HepG2 (cell line): Measurements from ENCODE around the gene MPI. TPM values are rescaled to one million over a fixed set of nuclear protein-coding genes. Genes with fewer than 3 reads are reported as not detected.

Experiments
- ARID5B ChIP-seq: IDR thresholded peaks from 2 replicates; pipeline ENCODE4 v1.4.0; 2020; ENCODE audit warnings: mild to moderate bottlenecking, missing genetic modification reagents
- CBFB ChIP-seq: sonication (generic); formaldehyde crosslinking; IDR thresholded peaks from 2 replicates; pipeline ENCODE4 v1.4.0; 2020; ENCODE audit warnings: missing genetic modification reagents
- CBX5 ChIP-seq: sonication (generic); formaldehyde crosslinking; IDR thresholded peaks from 2 replicates; pipeline ENCODE4 v1.4.0; 2020; ENCODE audit warnings: missing genetic modification reagents, borderline replicate concordance
- CERS6 ChIP-seq: sonication (generic); formaldehyde crosslinking; IDR thresholded peaks from 2 replicates; pipeline ENCODE4 v1.5.0; 2020; ENCODE audit warnings: missing genetic modification reagents
- FOSL2 ChIP-seq: sonication (generic); formaldehyde crosslinking; IDR thresholded peaks from 2 replicates; pipeline ENCODE4 v1.4.0; 2020; ENCODE audit warnings: missing genetic modification reagents
- FOXK1 ChIP-seq: sonication (generic); formaldehyde crosslinking; IDR thresholded peaks from 2 replicates; pipeline ENCODE4 v1.4.0; 2020; ENCODE audit warnings: low read depth, missing genetic modification reagents, borderline replicate concordance
- FOXO4 ChIP-seq: sonication (generic); formaldehyde crosslinking; conservative IDR thresholded peaks from 2 replicates; pipeline ENCODE4 v1.8.1; 2023; ENCODE audit warnings: missing genetic modification reagents
- HNRNPH1 ChIP-seq: fragments of 200-400 bp; formaldehyde crosslinking; optimal IDR thresholded peaks from 2 replicates; pipeline ENCODE3; 2017; ENCODE audit warnings: mild to moderate bottlenecking, low read depth, low read length
- PAWR ChIP-seq: sonication (generic); formaldehyde crosslinking; IDR thresholded peaks from 2 replicates; pipeline ENCODE4 v1.4.0; 2020; ENCODE audit warnings: missing genetic modification reagents, mild to moderate bottlenecking, borderline replicate concordance
- PHF20 ChIP-seq: sonication (generic); formaldehyde crosslinking; IDR thresholded peaks from 2 replicates; pipeline ENCODE4 v1.5.0; 2020; ENCODE audit warnings: mild to moderate bottlenecking, missing genetic modification reagents
- PHF5A ChIP-seq: IDR thresholded peaks from one replicate; pipeline ENCODE4 v1.6.1; 2018; ENCODE audit warnings: low read depth, missing genetic modification reagents; ENCODE audit not compliant: unreplicated experiment
- PLRG1 ChIP-seq: fragments of 450-650 bp; conservative IDR thresholded peaks from 2 replicates; pipeline ENCODE4 v1.6.1; 2016
- RFX3 ChIP-seq: IDR thresholded peaks from 2 replicates; pipeline ENCODE4 v1.6.1; 2016; ENCODE audit warnings: missing biosample characterization, missing genetic modification reagents
- RFXAP ChIP-seq: sonication (generic); formaldehyde crosslinking; IDR thresholded peaks from 2 replicates; pipeline ENCODE4 v1.4.0; 2020; ENCODE audit warnings: missing genetic modification reagents, borderline replicate concordance
- RORA ChIP-seq: sonication (generic); formaldehyde crosslinking; IDR thresholded peaks from 2 replicates; pipeline ENCODE4 v1.5.0; 2020; ENCODE audit warnings: mild to moderate bottlenecking, missing genetic modification reagents, moderate library complexity
- SRSF9 ChIP-seq: fragments of 200-400 bp; formaldehyde crosslinking; IDR thresholded peaks from 2 replicates; pipeline ENCODE4 v1.6.1; 2018; ENCODE audit warnings: borderline replicate concordance, mild to moderate bottlenecking, low read depth, low read length; ENCODE audit not compliant: insufficient read depth, poor library complexity, severe bottlenecking
- XBP1 ChIP-seq: sonication (generic); formaldehyde crosslinking; IDR thresholded peaks from 2 replicates; pipeline ENCODE4 v1.5.0; 2020; ENCODE audit warnings: missing genetic modification reagents
- ZNF383 ChIP-seq: sonication (generic); formaldehyde crosslinking; IDR thresholded peaks from 2 replicates; pipeline ENCODE4 v1.4.0; 2020; ENCODE audit warnings: missing genetic modification reagents, mild to moderate bottlenecking, borderline replicate concordance
- ZNF564 ChIP-seq: sonication (generic); formaldehyde crosslinking; IDR thresholded peaks from 2 replicates; pipeline ENCODE4 v1.8.1; 2023; ENCODE audit warnings: mild to moderate bottlenecking, missing genetic modification reagents
- polyA plus RNA-seq, 8 experiments: library from polyadenylated mRNA; depleted of rRNA in 3 of 8; stranded (reverse) in 7 of 8; unstranded in 1 of 8; fragments of >200 nt; fragmentation: Illumina TruSeq in 4 of 8; extraction: Trizol in 4 of 8; gene quantifications; 2 replicates each; pipeline versions ENCODE4 v1.2.1 to v1.2.3, GENCODE V29; 2011 to 2016; ENCODE audit warnings: low read depth in 4 of 8, missing spikeins in 1 of 8, mixed read lengths in 1 of 8; ENCODE audit not compliant: insufficient read depth in 1 of 8
- total RNA-seq, 5 experiments: library from RNA; depleted of rRNA; stranded (reverse); fragments of >200 nt; fragmentation: Illumina TruSeq; extraction: Trizol; gene quantifications; 2 replicates each; pipeline ENCODE4 v1.2.3, GENCODE V29; 2016; ENCODE audit warnings: low read depth in 1 of 5
- TF ChIP-seq, protein P1 (sequence below): sonication (generic); formaldehyde crosslinking; IDR thresholded peaks from 2 replicates; pipeline ENCODE4 v1.4.0; 2020; ENCODE audit warnings: missing genetic modification reagents
- TF ChIP-seq, protein P2 (sequence below): sonication (generic); formaldehyde crosslinking; IDR thresholded peaks from 2 replicates; pipeline ENCODE4 v1.5.1; 2020; ENCODE audit warnings: missing genetic modification reagents, mild to moderate bottlenecking, borderline replicate concordance

MPI gene
- total and polyA plus RNA-seq, 2 of the 13 experiments (the other 11 are each of a cell fraction or from before 2014, with no cell fraction given), result 36.9 to 63.5 TPM

DNA sequence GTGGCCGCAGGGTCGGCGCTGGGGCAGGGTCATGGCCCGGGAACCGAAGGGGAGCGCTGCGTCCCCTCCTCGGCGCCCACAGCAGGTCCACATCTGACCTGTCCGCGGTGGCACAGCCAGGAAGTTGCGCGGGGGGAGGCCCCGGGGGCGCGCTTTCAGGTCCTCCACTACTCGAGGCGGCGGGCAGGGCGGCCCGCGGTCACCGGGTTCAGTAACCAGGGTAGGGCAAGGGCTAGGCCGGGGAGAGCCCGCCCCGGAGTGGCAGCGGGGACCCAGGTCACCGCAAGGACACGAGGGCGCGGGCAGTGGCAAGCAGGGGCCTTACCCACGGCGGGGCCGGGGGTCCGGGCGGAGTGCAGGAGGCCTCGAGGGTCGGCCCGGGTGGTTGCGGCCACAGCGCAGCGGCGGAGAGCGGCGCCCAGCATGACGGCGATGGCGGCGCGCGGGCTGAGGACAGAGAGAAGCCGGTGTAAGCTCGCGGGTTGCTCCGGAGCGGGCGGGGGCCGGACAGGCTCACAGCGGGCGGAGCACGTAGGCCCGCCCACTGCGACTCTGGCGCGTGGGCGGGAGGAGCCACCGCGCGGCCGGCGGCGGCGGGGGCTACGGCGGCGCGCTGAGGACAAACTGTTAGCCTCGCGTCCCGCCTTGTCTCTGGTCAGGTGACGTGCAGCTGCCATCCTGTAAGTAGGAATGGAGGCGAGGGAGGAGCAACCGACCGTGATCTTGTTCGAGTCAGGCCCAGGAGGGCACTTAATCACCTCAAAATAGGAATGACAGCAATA is 47.9 kb downstream of the MPI start, which contains the start of gene COX5A (continued):
- TF ChIP-seq XBP1 (CRISPR knock-in tag) (no peak), HNRNPH1 (no peak), CERS6 (CRISPR knock-in tag) (no peak), FOXO4 (CRISPR knock-in tag) (0 out of 2 replicates have a peak, but pooled peaks have one; percentile 52), SRSF9 (no peak), CBFB (no peak; the same call in 1 of the 2 replicates), CBX5 (CRISPR knock-in tag) (no peak), PHF20 (peak; percentile 83), RFXAP (CRISPR knock-in tag) (peak; percentile 88), ZNF383 (CRISPR knock-in tag) (peak; percentile 79; the same call in 1 of the 2 replicates), FOSL2 (CRISPR knock-in tag) (0 out of 2 replicates have a peak, but pooled peaks have one; percentile 23), FOXK1 (CRISPR knock-in tag) (0 out of 2 replicates have a peak, but pooled peaks have one; percentile 7), PHF5A (CRISPR knock-in tag) (no peak), ARID5B (CRISPR knock-in tag) (peak; percentile 53; the same call in 1 of the 2 replicates), PLRG1 (no peak), RORA (CRISPR knock-in tag) (no peak), PAWR (CRISPR knock-in tag) (0 out of 2 replicates have a peak, but pooled peaks have one; percentile 37), ZNF564 (CRISPR knock-in tag) (no peak; the same call in 1 of the 2 replicates), RFX3 (no peak)
- TF ChIP-seq, protein P1, sequence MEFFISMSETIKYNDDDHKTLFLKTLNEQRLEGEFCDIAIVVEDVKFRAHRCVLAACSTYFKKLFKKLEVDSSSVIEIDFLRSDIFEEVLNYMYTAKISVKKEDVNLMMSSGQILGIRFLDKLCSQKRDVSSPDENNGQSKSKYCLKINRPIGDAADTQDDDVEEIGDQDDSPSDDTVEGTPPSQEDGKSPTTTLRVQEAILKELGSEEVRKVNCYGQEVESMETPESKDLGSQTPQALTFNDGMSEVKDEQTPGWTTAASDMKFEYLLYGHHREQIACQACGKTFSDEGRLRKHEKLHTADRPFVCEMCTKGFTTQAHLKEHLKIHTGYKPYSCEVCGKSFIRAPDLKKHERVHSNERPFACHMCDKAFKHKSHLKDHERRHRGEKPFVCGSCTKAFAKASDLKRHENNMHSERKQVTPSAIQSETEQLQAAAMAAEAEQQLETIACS (CRISPR knock-in tag), result peak; percentile 83
- TF ChIP-seq, protein P2, sequence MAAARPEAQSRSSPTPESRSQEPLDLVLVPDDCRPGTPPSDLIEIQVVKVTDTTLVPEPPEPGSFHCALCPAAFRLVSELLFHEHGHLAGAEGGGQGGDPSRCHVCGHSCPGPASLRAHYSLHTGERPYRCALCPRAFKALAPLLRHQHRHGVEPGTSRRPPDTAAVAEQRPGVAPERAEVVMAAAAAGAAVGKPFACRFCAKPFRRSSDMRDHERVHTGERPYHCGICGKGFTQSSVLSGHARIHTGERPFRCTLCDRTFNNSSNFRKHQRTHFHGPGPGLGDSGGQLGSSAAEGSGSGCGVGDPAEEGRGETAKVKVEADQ, result 0 out of 2 replicates have a peak, but pooled peaks have one; percentile 36
